Measurements from ENCODE around the gene VSIG10L2.

GRCh38 chr11:125916683-125917347 lies 29.0 kb upstream of the VSIG10L2 start:
- TF ChIP-seq TOX (CRISPR knock-in tag; IDR thresholded peaks at IDR 0.05; ENCODE audit: borderline replicate concordance) (no peak), POU6F1 (CRISPR knock-in tag; IDR thresholded peaks at IDR 0.05; ENCODE audit: borderline replicate concordance, low read depth) (no peak), ZFP3 (CRISPR knock-in tag; IDR thresholded peaks at IDR 0.05) (no peak), ZC3H10 (CRISPR knock-in tag; IDR thresholded peaks at IDR 0.05) (no peak), TSHZ2 (CRISPR knock-in tag; IDR thresholded peaks at IDR 0.05) (no peak), SNAI2 (CRISPR knock-in tag; IDR thresholded peaks at IDR 0.05) (no peak), CSRNP3 (CRISPR knock-in tag; IDR thresholded peaks at IDR 0.05) (no peak), TCF4 (CRISPR knock-in tag; IDR thresholded peaks at IDR 0.05; ENCODE audit: borderline replicate concordance) (no peak), PATZ1 (CRISPR knock-in tag; IDR thresholded peaks at IDR 0.05; ENCODE audit: borderline replicate concordance) (no peak)

All from SK-N-SH treated with all-trans-retinoic acid at 6 μM for 48 hours (cell line).